CD4-positive, alpha-beta memory T cell (primary cell): ENCODE measurements around the gene COL4A2. TPM values are rescaled to one million over a fixed set of nuclear protein-coding genes. Genes with fewer than 3 reads are reported as not detected.

Experiments used
- CTCF ChIA-PET: fragments of 350-600 bp; sonication (Branson Sonifier 250); formaldehyde crosslinking; loops from one replicate; lab custom pipeline; 2021; ENCODE audit warnings: inconsistent platforms; ENCODE audit not compliant: partially characterized antibody; lab: Charles Lee
- POLR2A ChIA-PET: fragments of 350-600 bp; sonication (Branson Sonifier 250); formaldehyde crosslinking; loops from one replicate; lab custom pipeline; 2021; ENCODE audit not compliant: partially characterized antibody; lab: Charles Lee
- DNase-seq, 5 donors: peaks; one replicate each; pipeline versions ENCODE4 v3.0.0 to v3.0.0-alpha.2; 2020 to 2022; ENCODE audit warnings: mixed read lengths in 1 of 5
- H3K27ac ChIP-seq: one replicate; pipeline ENCODE4 v1.7.0; 2013; ENCODE audit warnings: low read depth, low read length
- H3K27me3 ChIP-seq: 2 replicates; pipeline ENCODE4 v1.7.0; 2013; ENCODE audit warnings: mild to moderate bottlenecking, low read length, moderate library complexity; ENCODE audit not compliant: insufficient read depth
- H3K36me3 ChIP-seq: 2 replicates; pipeline ENCODE4 v1.7.0; 2013; ENCODE audit warnings: mild to moderate bottlenecking, low read length, moderate library complexity; ENCODE audit not compliant: insufficient read depth
- H3K4me1 ChIP-seq: 2 replicates; pipeline ENCODE4 v1.7.0; 2013; ENCODE audit warnings: mild to moderate bottlenecking, low read length, moderate library complexity; ENCODE audit not compliant: insufficient read depth
- H3K4me3 ChIP-seq, 2 donors: one replicate each; pipeline ENCODE4 v1.7.0; 2013; ENCODE audit warnings: low read length in 2 of 2, mild to moderate bottlenecking in 1 of 2
- H3K9me3 ChIP-seq, 2 donors: one replicate each; pipeline ENCODE4 v1.7.0; 2013; ENCODE audit warnings: low read length in 2 of 2, control low read depth in 1 of 2; ENCODE audit not compliant: control insufficient read depth in 1 of 2
- H3K27ac Mint-ChIP-seq, 7 donors: one replicate each; pipeline ENCODE4 v1.8.0; 2020 to 2021; ENCODE audit warnings: mixed read lengths in 7 of 7, mild to moderate bottlenecking in 6 of 7, inconsistent platforms in 3 of 7, moderate library complexity in 3 of 7
- H3K27me3 Mint-ChIP-seq, 2 donors: one replicate each; pipeline ENCODE4 v1.8.0; 2020 to 2021; ENCODE audit warnings: mixed read lengths in 2 of 2
- H3K36me3 Mint-ChIP-seq, 2 donors: one replicate each; pipeline ENCODE4 v1.8.0; 2020 to 2021; ENCODE audit warnings: mixed read lengths in 2 of 2, inconsistent platforms in 1 of 2, mild to moderate bottlenecking in 1 of 2
- H3K4me1 Mint-ChIP-seq, 4 donors: one replicate each; pipeline ENCODE4 v1.8.0; 2020 to 2021; ENCODE audit warnings: mixed read lengths in 4 of 4, mild to moderate bottlenecking in 1 of 4
- H3K4me3 Mint-ChIP-seq, 8 donors: one replicate each; pipeline ENCODE4 v1.8.0; 2020 to 2021; ENCODE audit warnings: mixed read lengths in 8 of 8, mild to moderate bottlenecking in 7 of 8, moderate library complexity in 6 of 8, inconsistent platforms in 3 of 8
- H3K9me3 Mint-ChIP-seq, 8 donors: one replicate each; pipeline ENCODE4 v1.8.0; 2020 to 2021; ENCODE audit warnings: mixed read lengths in 8 of 8, mild to moderate bottlenecking in 5 of 8, inconsistent platforms in 3 of 8, moderate library complexity in 1 of 8
- intact Hi-C: fragments of 100-400 bp; cut with micrococcal nuclease; formaldehyde crosslinking; loops from one replicate; pipeline ENCODE4 v1.15.1; 2023
- polyA plus RNA-seq, 2 donors: library from polyadenylated mRNA; unstranded; fragments of 300-500 nt; fragmentation: Illumina TruSeq; gene quantifications; one replicate each; pipeline ENCODE4 v1.2.3, GENCODE V29; 2021
- total RNA-seq, 2 experiments: library from RNA; stranded (reverse); gene quantifications; one replicate each; pipeline ENCODE4 v1.2.3, GENCODE V29; 2021

COL4A2 gene
- total and polyA plus RNA-seq, 4 experiments from 2014 or later = not detected

GRCh38 chr13:110426735-110427134 is 119.7 kb downstream of the COL4A2 start:
- intact Hi-C loops = no loop called here
- Histone ChIP-seq H3K9me3 (no peaks in the 10 kb centered on the region), H3K4me3 (no peak overlapping the region), H3K36me3 (no peaks in the 10 kb centered on the region), H3K27me3 (peaks cover 18% of the 10 kb centered on the region), H3K27ac (no peak overlapping the region), H3K4me1 (peaks cover 4% of the 10 kb centered on the region)
- Mint-ChIP-seq H3K27me3 (peaks cover 41 to 47% of the 10 kb centered on the region in 2 donors), H3K4me1 (peaks cover 2 to 5% (median 4%) of the 10 kb centered on the region in 4 donors), H3K9me3 (peaks cover 0 to 4% (median 0%) of the 10 kb centered on the region in 8 donors), H3K36me3 (no peaks in the 10 kb centered on the region), H3K27ac (no peak overlapping the region), H3K4me3 (no peak overlapping the region)
- ChIA-PET CTCF (no interaction called here), POLR2A (no interaction called here)
- no peak for DNase-seq

DNA sequence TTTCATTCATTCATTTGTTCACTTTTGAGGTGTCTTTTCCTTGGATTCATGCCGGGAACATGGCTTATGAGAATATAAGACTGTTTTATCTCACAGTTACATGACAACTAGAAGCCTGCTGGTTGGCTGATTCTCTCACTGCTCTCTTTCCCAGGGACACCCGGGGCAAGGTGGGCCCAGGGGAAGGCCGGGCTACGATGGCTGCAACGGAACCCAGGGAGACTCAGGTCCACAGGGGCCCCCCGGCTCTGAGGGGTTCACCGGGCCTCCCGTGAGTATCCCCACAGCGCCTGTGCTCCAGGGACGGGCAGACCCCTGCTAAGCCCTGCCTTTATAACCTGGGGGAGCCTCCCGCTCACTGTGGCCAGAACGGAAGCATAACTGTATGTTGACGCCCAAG is 121.2 kb downstream of the COL4A2 start:
- Mint-ChIP-seq H3K9me3 (no peaks in the 10 kb centered on the region), H3K4me1 (no peaks in the 10 kb centered on the region), H3K4me3 (no peak overlapping the region), H3K27ac (no peak overlapping the region), H3K27me3 (peaks cover 41 to 42% of the 10 kb centered on the region in 2 donors), H3K36me3 (no peaks in the 10 kb centered on the region)
- POLR2A ChIA-PET = no interaction called here
- CTCF ChIA-PET = no interaction called here
- H3K36me3 ChIP-seq = no peaks in the 10 kb centered on the region
- DNase-seq = no peak
- H3K9me3 ChIP-seq = no peaks in the 10 kb centered on the region
- no peak overlapping the region for H3K27ac ChIP-seq
- intact Hi-C loops = no loop called here
- H3K4me3 ChIP-seq = no peak overlapping the region
- no peaks in the 10 kb centered on the region for H3K4me1 ChIP-seq
- H3K27me3 ChIP-seq = peaks cover 14% of the 10 kb centered on the region

- H3K4me3 ChIP-seq = no peak overlapping the region
- H3K36me3 Mint-ChIP-seq = no peaks in the 10 kb centered on the region
- no peaks in the 10 kb centered on the region for H3K9me3 ChIP-seq
- H3K4me3 Mint-ChIP-seq = no peak overlapping the region
- H3K27me3 Mint-ChIP-seq = peaks cover 32 to 38% of the 10 kb centered on the region in 2 donors
- peaks cover 4% of the 10 kb centered on the region for H3K27me3 ChIP-seq
- no peaks in the 10 kb centered on the region for H3K36me3 ChIP-seq
- no peak overlapping the region for H3K27ac Mint-ChIP-seq
- no peaks in the 10 kb centered on the region for H3K9me3 Mint-ChIP-seq
- H3K4me1 ChIP-seq = no peaks in the 10 kb centered on the region
- no peak for DNase-seq
- no peaks in the 10 kb centered on the region for H3K4me1 Mint-ChIP-seq
- ChIA-PET POLR2A (no interaction called here), CTCF (no interaction called here)
- H3K27ac ChIP-seq = no peak overlapping the region
- intact Hi-C loops = no loop called here
Measured at GRCh38 chr13:110430391-110431336, 123.6 kb downstream of the COL4A2 start.

- H3K4me3 ChIP-seq = no peak overlapping the region
- no peak for DNase-seq
- Mint-ChIP-seq H3K36me3 (no peaks in the 10 kb centered on the region), H3K27me3 (peaks cover 31% of the 10 kb centered on the region in 2 donors), H3K9me3 (no peaks in the 10 kb centered on the region), H3K4me3 (no peak overlapping the region), H3K27ac (no peak overlapping the region), H3K4me1 (no peaks in the 10 kb centered on the region)
- H3K27ac ChIP-seq = no peak overlapping the region
- no peaks in the 10 kb centered on the region for H3K9me3 ChIP-seq
- intact Hi-C loops = no loop called here
- H3K27me3 ChIP-seq = no peaks in the 10 kb centered on the region
- no peaks in the 10 kb centered on the region for H3K4me1 ChIP-seq
- H3K36me3 ChIP-seq = no peaks in the 10 kb centered on the region
- POLR2A ChIA-PET = no interaction called here
- CTCF ChIA-PET = no interaction called here
Measured at GRCh38 chr13:110431425-110432294, 124.6 kb downstream of the COL4A2 start.

- no peak overlapping the region for H3K4me3 Mint-ChIP-seq
- ChIA-PET POLR2A (no interaction called here), CTCF (no interaction called here)
- DNase-seq = no peak
- Histone ChIP-seq H3K27me3 (no peaks in the 10 kb centered on the region), H3K36me3 (no peaks in the 10 kb centered on the region), H3K4me3 (no peak overlapping the region), H3K4me1 (no peaks in the 10 kb centered on the region), H3K9me3 (no peaks in the 10 kb centered on the region), H3K27ac (no peak overlapping the region)
- H3K9me3 Mint-ChIP-seq = no peaks in the 10 kb centered on the region
- intact Hi-C loops = no loop called here
- H3K27me3 Mint-ChIP-seq = peaks cover 31% of the 10 kb centered on the region in 2 donors
- H3K27ac Mint-ChIP-seq = no peak overlapping the region
- no peaks in the 10 kb centered on the region for H3K36me3 Mint-ChIP-seq
- H3K4me1 Mint-ChIP-seq = no peaks in the 10 kb centered on the region
Measured at GRCh38 chr13:110432522-110432921, 125.4 kb downstream of the COL4A2 start.

GRCh38 chr13:110433014-110433413 is 125.9 kb downstream of the COL4A2 start:
- H3K27ac Mint-ChIP-seq = no peak overlapping the region
- H3K27me3 Mint-ChIP-seq = peaks cover 28 to 29% of the 10 kb centered on the region in 2 donors
- ChIA-PET POLR2A (no interaction called here), CTCF (no interaction called here)
- intact Hi-C loops = no loop called here
- Histone ChIP-seq H3K9me3 (no peaks in the 10 kb centered on the region), H3K27ac (no peak overlapping the region), H3K36me3 (no peaks in the 10 kb centered on the region), H3K27me3 (no peaks in the 10 kb centered on the region), H3K4me3 (no peak overlapping the region), H3K4me1 (no peaks in the 10 kb centered on the region)
- no peaks in the 10 kb centered on the region for H3K4me1 Mint-ChIP-seq
- no peak overlapping the region for H3K4me3 Mint-ChIP-seq
- no peaks in the 10 kb centered on the region for H3K9me3 Mint-ChIP-seq
- DNase-seq = no peak
- no peaks in the 10 kb centered on the region for H3K36me3 Mint-ChIP-seq

- Mint-ChIP-seq H3K4me1 (no peaks in the 10 kb centered on the region), H3K4me3 (no peak overlapping the region), H3K36me3 (no peaks in the 10 kb centered on the region), H3K27me3 (peaks cover 25% of the 10 kb centered on the region in 2 donors), H3K27ac (no peak overlapping the region), H3K9me3 (no peaks in the 10 kb centered on the region)
- POLR2A ChIA-PET = no interaction called here
- Histone ChIP-seq H3K4me3 (no peak overlapping the region), H3K27me3 (no peaks in the 10 kb centered on the region), H3K9me3 (no peaks in the 10 kb centered on the region), H3K36me3 (no peaks in the 10 kb centered on the region), H3K4me1 (no peaks in the 10 kb centered on the region), H3K27ac (no peak overlapping the region)
- intact Hi-C loops = no loop called here
- CTCF ChIA-PET = no interaction called here
- no peak for DNase-seq
Measured at GRCh38 chr13:110434629-110435028, 127.5 kb downstream of the COL4A2 start.
